Epithelial cell of esophagus (primary cell): ENCODE results near the gene ZNF71.

Experiments
- DNase-seq: peaks from one replicate; pipeline ENCODE4 v3.0.0; 2010; ENCODE audit warnings: low read depth
- H3K4me3 ChIP-seq: 2 replicates; pipeline ENCODE4 v1.5.1; 2011; ENCODE audit warnings: mild to moderate bottlenecking, low read length, control low read depth
- TF ChIP-seq, protein P1 (sequence below): IDR thresholded peaks from 2 replicates; pipeline ENCODE4 v1.5.1; 2011; ENCODE audit warnings: low read depth, mild to moderate bottlenecking, low read length, control low read depth, inconsistent platforms; ENCODE audit not compliant: insufficient read depth; ENCODE audit errors: missing control alignments

Gene ZNF71

DNA sequence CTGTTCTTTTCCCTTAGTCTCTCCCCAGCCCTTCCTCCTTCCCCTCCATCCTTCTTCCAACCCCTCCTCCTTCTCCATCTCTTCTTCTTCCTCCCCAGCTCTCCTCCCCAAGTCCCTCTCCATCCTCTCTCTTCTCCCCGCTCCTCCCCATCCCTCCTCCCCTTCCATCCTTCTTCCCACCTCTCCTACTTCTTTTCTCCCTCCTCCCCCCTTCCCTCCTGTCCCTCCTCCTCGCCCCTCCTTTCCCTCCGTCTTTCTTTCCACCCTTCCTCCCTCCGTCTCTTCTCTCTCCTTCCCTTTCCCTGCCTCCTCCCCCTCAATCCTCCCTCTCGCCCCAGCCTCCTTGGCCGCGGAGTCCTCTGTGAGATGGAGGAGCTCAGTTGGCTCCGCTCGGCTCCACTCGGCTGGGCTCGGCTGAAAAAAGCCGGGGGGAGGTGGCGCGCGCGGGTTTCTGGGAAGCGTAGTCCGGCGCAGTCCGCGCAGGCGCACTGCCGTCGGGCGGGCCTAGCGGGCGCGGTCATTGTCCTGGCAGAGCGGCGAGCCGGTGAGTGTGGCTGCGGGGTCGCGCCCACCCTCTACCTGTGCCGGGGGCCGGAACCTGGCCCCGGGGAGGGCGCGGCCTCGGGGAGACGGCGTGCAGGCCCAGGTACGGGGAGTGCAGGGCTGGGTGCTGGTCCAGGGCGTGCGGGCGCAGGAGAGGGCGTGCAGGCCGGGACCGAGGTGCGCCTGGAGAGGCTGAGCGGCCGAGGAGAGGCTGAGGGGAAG, at the start of gene ZNF71:
Gene ZNF71, plus strand, starts transcription at position 520 of the 765 bp plus-strand sequence. CDS start 6,257 bp downstream, outside the sequence.
- TF ChIP-seq, protein P1, sequence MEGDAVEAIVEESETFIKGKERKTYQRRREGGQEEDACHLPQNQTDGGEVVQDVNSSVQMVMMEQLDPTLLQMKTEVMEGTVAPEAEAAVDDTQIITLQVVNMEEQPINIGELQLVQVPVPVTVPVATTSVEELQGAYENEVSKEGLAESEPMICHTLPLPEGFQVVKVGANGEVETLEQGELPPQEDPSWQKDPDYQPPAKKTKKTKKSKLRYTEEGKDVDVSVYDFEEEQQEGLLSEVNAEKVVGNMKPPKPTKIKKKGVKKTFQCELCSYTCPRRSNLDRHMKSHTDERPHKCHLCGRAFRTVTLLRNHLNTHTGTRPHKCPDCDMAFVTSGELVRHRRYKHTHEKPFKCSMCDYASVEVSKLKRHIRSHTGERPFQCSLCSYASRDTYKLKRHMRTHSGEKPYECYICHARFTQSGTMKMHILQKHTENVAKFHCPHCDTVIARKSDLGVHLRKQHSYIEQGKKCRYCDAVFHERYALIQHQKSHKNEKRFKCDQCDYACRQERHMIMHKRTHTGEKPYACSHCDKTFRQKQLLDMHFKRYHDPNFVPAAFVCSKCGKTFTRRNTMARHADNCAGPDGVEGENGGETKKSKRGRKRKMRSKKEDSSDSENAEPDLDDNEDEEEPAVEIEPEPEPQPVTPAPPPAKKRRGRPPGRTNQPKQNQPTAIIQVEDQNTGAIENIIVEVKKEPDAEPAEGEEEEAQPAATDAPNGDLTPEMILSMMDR = no peak
- peak; percentile 88 for DNase-seq

GRCh38 chr19:56547535-56547934, 47.6 kb upstream of the ZNF71 start:
- H3K4me3 ChIP-seq = no peak overlapping the region
- no peak for DNase-seq

More for the DNA sequence above, at the start of gene ZNF71:
- H3K4me3 ChIP-seq = peak within 1 kb of the TSS; percentile 92

GRCh38 chr19:56554272-56554869, 40.7 kb upstream of the ZNF71 start:
- no peak for DNase-seq
- no peak overlapping the region for H3K4me3 ChIP-seq
- TF ChIP-seq, protein P1 = no peak

More at GRCh38 chr19:56547535-56547934, 47.6 kb upstream of the ZNF71 start:
- TF ChIP-seq, protein P1 = no peak

- TF ChIP-seq, protein P1 = no peak
- no peak for DNase-seq
- H3K4me3 ChIP-seq = no peak overlapping the region
Observed at GRCh38 chr19:56562766-56563165, 32.3 kb upstream of the ZNF71 start.

- DNase-seq = peak; percentile 46
- peak overlapping the region; percentile 99 for H3K4me3 ChIP-seq
- TF ChIP-seq, protein P1 = no peak
Observed at GRCh38 chr19:56566904-56567273, 28.2 kb upstream of the ZNF71 start.

DNA sequence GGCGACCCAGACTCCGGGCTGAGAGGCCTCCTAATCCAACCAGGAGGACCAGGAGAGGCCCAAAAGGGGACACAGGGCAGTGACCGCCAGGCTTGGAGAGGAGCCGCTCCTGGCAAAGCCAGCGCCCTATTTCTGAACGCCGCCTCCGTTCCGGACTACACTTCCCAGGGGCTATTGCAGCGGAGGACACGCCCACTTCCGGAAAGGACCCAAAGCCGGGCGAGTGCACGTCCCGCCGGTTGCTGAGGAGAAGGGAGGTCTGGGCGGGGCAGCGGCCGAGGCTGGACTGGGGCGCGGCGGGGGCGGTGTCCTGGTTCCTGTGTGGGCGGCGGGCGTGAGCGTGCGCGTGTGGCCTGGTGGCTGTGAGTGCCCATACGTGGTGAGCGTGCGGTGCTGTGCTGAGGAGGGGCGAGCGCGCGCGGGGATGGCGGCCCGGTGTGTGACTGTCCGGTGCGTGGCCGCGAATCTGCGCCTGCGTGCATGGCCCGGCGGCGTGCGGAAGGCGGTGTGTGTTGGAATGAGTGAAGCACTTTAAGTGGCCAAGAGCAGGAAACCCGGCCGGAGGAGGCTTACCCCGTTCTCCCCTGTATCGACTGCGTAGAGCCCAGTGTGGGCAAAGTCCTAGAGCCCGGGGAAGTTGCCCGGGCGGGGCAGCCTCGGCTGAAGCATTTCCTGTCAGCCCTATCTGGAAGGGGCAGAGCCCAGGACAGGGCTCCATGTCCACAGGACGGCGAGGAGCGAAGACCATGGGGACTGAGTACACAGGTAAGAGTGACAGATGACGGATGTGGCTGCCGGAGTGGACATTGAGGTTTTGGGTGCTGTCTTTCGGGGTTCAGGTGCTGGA, 27.6 kb upstream of the ZNF71 start, which contains the start of gene ZNF470:
Gene ZNF470, plus strand, starts transcription at position 195 of the 847 bp plus-strand sequence. CDS start 2,844 bp downstream, outside the sequence.
- TF ChIP-seq, protein P1 = no peak
- H3K4me3 ChIP-seq = peak within 1 kb of the TSS; percentile 99
- peak; percentile 95 for DNase-seq
